MG63 (cell line): ENCODE results near the gene LMBR1L. TPM values are rescaled to one million over a fixed set of nuclear protein-coding genes. Genes with fewer than 3 reads are reported as not detected.
"Not testable (repeated sequence)": the region's sequence is repeated elsewhere in the genome, so short reads cannot be mapped to it uniquely, and the experiment has no call there.

Source experiments
- DNase-seq: peaks from one replicate; pipeline ENCODE4 v3.0.0-alpha.2; 2020
- H3K27me3 ChIP-seq: fragments of 250-450 bp; sonication (Bioruptor Pico); 2 replicates; pipeline ENCODE4 v1.5.1; 2020; ENCODE audit warnings: mild to moderate bottlenecking, moderate library complexity
- H3K36me3 ChIP-seq: fragments of 250-450 bp; sonication (Bioruptor Pico); 2 replicates; pipeline ENCODE4 v1.5.1; 2020; ENCODE audit warnings: mild to moderate bottlenecking, moderate library complexity
- H3K4me3 ChIP-seq: fragments of 250-450 bp; sonication (Bioruptor Pico); 2 replicates; pipeline ENCODE4 v1.5.1; 2020; ENCODE audit warnings: mild to moderate bottlenecking, moderate library complexity
- H3K9me3 ChIP-seq: fragments of 250-450 bp; sonication (Bioruptor Pico); 2 replicates; pipeline ENCODE4 v1.5.1; 2020; ENCODE audit warnings: mild to moderate bottlenecking, moderate library complexity
- total RNA-seq: library from RNA; depleted of rRNA; stranded (reverse); fragments of >200 nt; shearing (Covaris generic); gene quantifications from 2 replicates; pipeline ENCODE4 v1.2.3, GENCODE V29; 2014; ENCODE audit warnings: low replicate concordance

LMBR1L gene
- total RNA-seq, 1 experiment from 2014 or later: 28.4 TPM

DNA sequence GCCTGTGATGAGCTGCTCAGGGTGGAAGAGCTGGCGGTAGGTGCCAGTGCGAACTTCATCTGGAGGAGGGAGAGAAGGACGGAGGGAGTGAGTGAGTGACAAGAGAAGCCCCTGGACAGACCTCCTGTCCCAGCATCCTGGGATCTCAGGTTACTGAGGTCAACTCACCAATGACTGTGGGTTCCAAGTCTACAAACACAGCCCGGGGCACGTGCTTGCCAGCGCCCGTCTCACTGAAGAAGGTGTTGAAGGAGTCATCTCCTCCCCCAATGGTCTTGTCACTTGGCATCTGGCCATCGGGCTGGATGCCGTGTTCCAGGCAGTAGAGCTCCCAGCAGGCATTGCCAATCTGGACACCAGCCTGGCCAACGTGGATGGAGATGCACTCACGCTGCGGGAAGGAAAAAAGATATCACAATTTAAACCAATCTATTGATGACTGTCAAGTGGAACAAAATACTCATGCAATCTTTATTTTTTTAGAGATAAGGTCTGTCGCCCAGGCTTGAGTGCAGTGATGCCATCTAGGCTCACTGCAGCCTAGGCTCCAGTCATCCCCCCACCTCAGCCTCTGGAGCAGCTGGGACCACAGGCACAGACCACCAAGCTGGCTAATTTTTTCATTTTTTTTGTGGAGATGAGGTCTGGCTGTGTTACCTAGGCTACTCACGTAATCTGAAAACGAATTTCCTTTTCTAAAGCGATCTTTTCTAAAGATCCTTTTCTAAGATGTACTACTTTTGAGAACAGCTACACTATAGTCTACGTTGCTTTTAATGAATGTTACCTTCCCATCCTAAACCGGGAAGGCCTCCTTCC lies 18.9 kb upstream of the LMBR1L start:
- peak; percentile 18 for DNase-seq
- Histone ChIP-seq H3K9me3 (peaks cover 2% of the 10 kb centered on the region; the same call in 1 of the 2 replicates), H3K27me3 (no peaks in the 10 kb centered on the region), H3K36me3 (peaks cover 38% of the 10 kb centered on the region), H3K4me3 (peak overlapping the region; percentile 100)

- DNase-seq, H3K4me3 ChIP-seq, H3K9me3 ChIP-seq, H3K27me3 ChIP-seq: not testable (repeated sequence)
- peaks cover 38% of the 10 kb centered on the region for H3K36me3 ChIP-seq
Measured at GRCh38 chr12:49127971-49128370, 17.3 kb upstream of the LMBR1L start.

GRCh38 chr12:49126852-49127763 lies 16.5 kb upstream of the LMBR1L start:
- Histone ChIP-seq H3K9me3 (peaks cover 2% of the 10 kb centered on the region; the same call in 1 of the 2 replicates), H3K27me3 (no peaks in the 10 kb centered on the region), H3K36me3 (peaks cover 38% of the 10 kb centered on the region), H3K4me3 (no peak overlapping the region)
- no peak for DNase-seq

DNA sequence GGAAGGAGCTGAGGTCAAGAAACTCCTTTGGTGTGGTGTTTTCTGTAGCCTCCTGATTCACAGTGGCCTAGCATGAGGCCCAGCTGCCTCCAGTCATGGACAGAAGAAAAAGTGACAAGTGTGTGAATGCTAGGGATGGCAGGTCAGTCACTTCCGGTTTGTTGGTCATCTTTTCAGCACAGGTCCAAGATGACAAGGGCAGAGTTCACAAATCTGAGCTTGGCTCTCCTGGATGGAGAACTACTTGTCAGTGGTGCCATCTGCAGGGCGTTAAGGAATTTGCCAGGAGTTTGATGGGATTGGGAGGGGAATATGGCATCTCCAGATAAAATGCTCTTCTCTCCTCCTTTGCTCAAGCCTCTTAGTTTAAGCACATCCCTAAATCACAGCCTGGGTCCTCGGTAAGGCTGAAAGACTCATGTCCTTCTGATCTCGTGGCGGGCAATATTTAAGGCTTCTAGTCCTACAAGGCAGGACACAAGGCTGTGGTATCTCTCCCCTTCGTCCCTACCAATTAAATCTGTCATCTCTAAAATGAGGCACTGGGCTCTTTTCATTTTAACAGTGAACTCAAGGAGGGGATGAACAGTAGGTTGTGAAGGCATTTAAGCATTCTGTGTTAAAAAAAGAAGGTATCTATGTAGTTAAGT lies 10.5 kb upstream of the LMBR1L start:
- no peaks in the 10 kb centered on the region for H3K27me3 ChIP-seq
- H3K36me3 ChIP-seq: no peaks in the 10 kb centered on the region
- no peak overlapping the region for H3K4me3 ChIP-seq
- peak; percentile 47 for DNase-seq
- H3K9me3 ChIP-seq: no peaks in the 10 kb centered on the region

DNA sequence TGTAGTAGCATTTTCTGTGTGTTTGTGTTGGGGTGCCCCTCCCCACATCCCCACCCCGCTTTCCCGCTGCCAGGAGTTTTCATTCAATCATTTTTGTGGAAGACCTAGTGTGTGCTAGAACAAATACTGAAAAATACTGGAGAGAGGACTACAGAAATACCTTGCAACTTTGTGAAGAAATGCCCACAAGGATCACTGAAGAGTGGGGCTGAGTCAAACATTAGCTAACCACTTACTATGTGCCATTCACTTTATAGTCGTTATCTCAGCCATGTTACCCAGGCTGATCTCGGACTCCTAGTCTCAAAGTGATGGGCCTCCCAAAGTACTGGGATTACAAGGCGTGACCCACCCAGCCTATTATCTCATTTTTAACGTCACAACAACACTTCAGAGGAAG lies 559 bp upstream of the LMBR1L start:
- Histone ChIP-seq H3K36me3 (no peaks in the 10 kb centered on the region), H3K9me3 (no peaks in the 10 kb centered on the region), H3K4me3 (peak overlapping the region; percentile 88), H3K27me3 (no peaks in the 10 kb centered on the region)
- no peak for DNase-seq

DNA sequence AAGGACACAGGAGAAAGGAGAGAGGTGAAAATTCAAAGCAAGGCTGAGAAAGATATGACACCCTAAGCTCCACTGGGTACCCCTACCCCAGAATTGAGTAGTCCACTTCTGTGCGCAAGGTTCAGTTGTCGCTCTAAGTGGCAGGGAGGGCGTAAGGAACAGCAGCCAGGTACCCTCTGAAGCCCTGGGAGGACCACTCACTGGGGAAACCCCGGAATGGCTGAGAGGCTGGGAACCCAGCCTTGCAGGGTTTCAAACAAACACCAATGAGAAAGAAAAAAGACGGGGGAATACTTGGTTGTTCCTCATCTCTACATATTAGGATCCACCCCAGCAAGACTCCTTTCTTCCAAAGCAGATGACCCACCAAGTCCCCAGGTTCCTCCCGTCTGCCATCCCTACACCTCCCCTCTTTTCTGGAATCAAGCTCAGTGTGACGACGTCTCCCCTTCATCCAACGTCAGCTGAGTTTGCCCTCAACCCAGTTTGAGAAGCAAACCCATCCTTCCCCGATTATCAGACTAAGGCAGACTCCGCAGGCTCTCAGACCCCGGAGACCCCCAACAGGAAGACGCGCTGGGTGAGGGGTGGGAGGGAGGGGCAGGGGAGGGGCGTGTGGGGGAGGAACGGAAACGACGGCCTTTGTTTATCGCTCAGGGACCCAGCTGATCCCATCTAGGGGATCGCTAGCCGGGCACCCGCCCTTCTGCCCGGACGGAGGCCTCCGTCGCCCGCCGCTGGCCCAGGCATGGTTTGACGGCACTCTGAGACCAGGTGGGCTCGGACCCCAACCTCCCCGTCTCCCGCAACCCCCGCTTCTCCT lies 795 bp downstream of the LMBR1L start:
- DNase-seq: no peak
- Histone ChIP-seq H3K27me3 (no peaks in the 10 kb centered on the region), H3K9me3 (no peaks in the 10 kb centered on the region), H3K36me3 (no peaks in the 10 kb centered on the region), H3K4me3 (peak overlapping the region; percentile 88)

GRCh38 chr12:49108958-49109404 lies 1.7 kb downstream of the LMBR1L start:
- no peaks in the 10 kb centered on the region for H3K27me3 ChIP-seq
- no peaks in the 10 kb centered on the region; the same call in 1 of the 2 replicates for H3K36me3 ChIP-seq
- peak overlapping the region; percentile 88; the same call in 1 of the 2 replicates for H3K4me3 ChIP-seq
- no peaks in the 10 kb centered on the region for H3K9me3 ChIP-seq
- DNase-seq: no peak

GRCh38 chr12:49105504-49106084 lies 5.1 kb downstream of the LMBR1L start:
- DNase-seq: no peak
- peaks cover 2% of the 10 kb centered on the region for H3K36me3 ChIP-seq
- H3K4me3 ChIP-seq: no peak overlapping the region
- no peaks in the 10 kb centered on the region for H3K27me3 ChIP-seq
- no peaks in the 10 kb centered on the region for H3K9me3 ChIP-seq

GRCh38 chr12:49104822-49105221 lies 5.8 kb downstream of the LMBR1L start:
- H3K27me3 ChIP-seq: no peaks in the 10 kb centered on the region
- no peak overlapping the region for H3K4me3 ChIP-seq
- no peak for DNase-seq
- no peaks in the 10 kb centered on the region for H3K9me3 ChIP-seq
- peaks cover 6% of the 10 kb centered on the region for H3K36me3 ChIP-seq

GRCh38 chr12:49100380-49100779 lies 10.3 kb downstream of the LMBR1L start:
- peaks cover 9% of the 10 kb centered on the region for H3K36me3 ChIP-seq
- no peak for DNase-seq
- H3K4me3 ChIP-seq: no peak overlapping the region
- H3K27me3 ChIP-seq: no peaks in the 10 kb centered on the region
- no peaks in the 10 kb centered on the region for H3K9me3 ChIP-seq

DNA sequence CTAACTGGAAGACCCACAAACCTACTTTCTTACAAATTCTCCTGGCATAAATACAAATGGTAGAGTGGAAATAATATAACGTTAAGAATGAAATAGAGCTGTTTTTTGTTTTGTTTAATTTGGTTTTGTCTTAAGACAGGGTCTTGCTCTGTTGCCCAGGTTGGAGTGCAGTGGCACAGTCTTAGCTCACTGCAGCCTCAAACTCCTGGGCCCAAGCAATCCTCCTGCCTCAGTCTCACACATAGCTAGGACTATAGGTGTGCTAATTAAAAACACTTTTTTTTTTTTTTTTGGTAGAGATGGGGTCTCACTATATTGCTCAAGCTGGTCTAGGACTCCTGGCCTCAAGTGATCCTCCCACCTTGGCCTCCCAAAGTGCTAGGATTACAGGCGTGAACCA lies 11.9 kb downstream of the LMBR1L start:
- H3K36me3 ChIP-seq: peaks cover 9% of the 10 kb centered on the region
- no peak for DNase-seq
- no peaks in the 10 kb centered on the region for H3K9me3 ChIP-seq
- H3K4me3 ChIP-seq: no peak overlapping the region
- 0 out of 2 replicates have a peak, but pooled peaks cover under 1% of the 10 kb centered on the region for H3K27me3 ChIP-seq

DNA sequence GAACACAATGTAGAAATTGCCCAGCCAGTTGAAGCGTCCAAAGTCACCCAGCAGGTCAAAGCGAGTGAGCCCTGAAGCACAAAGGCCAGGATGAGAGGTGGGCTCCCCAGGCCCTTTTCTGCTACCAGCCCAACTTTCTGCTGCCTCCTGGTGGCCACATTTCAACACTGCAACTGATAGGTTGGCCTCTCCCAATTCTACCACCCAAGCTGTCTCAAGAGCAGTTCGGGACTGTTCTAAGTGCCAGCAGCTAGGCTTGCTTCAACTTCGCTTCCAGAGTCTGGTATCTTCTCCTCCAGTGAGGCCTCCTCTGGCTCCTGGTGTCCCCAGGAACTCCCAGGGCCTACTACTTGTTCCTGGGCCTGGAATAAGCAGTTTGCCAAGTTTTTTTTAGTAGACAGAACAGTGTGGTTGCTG lies 12.6 kb downstream of the LMBR1L start:
- Histone ChIP-seq H3K9me3 (no peaks in the 10 kb centered on the region), H3K4me3 (no peak overlapping the region), H3K36me3 (peaks cover 9% of the 10 kb centered on the region), H3K27me3 (0 out of 2 replicates have a peak, but pooled peaks cover 4% of the 10 kb centered on the region)
- DNase-seq: peak; percentile 25

GRCh38 chr12:49097381-49097780 lies 13.3 kb downstream of the LMBR1L start:
- H3K27me3 ChIP-seq: 0 out of 2 replicates have a peak, but pooled peaks cover 4% of the 10 kb centered on the region
- peaks cover 9% of the 10 kb centered on the region for H3K36me3 ChIP-seq
- H3K9me3 ChIP-seq: no peaks in the 10 kb centered on the region
- DNase-seq: no peak
- H3K4me3 ChIP-seq: no peak overlapping the region

GRCh38 chr12:49094975-49095365 lies 15.7 kb downstream of the LMBR1L start:
- no peak overlapping the region for H3K4me3 ChIP-seq
- H3K27me3 ChIP-seq: peaks cover 4% of the 10 kb centered on the region; the same call in 1 of the 2 replicates
- DNase-seq: no peak
- peaks cover 3% of the 10 kb centered on the region for H3K36me3 ChIP-seq
- no peaks in the 10 kb centered on the region for H3K9me3 ChIP-seq

DNA sequence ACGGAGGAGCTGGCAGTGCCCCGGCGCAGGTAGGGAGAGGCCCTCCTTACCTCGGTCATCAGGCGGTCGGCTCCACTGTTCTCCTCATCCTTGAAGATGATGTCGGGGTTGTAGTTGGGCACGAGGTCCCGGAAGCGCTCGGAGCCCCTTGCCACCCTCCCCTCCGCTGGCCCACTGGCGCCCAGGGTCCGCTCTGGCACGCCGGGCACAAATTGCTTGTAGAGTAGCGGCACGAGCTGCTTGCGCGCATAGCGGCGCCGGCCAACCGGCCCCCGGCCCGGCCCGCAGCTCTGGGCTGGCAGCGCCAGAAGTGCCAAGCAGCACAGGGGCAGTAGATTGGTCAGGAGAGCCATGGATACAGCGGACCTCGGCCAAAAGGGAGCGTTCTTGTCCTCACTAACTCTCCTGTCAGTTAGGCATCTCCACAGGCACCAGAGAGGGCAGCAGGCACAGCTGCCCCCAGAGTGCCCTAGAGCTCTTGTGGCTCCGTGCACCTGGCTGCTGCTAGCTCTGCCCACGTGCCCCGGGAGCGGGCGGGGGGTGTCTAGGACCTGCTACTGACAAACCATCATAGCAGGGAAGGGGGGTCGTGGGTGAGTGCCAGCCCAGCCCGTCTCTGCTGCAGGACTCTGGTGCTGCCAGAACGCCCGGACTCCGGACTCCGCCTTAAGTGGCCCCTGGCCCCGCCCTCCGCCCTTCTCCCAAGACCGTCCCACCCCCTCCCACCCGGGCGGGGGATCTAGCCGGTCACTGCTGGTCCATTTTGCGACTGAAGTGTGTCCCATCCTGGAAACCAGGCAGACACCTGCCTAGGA lies 16.3 kb downstream of the LMBR1L start, which contains the start of gene DHH:
DHH (minus strand) TSS at position 642 of the 815 bp plus-strand sequence; CDS start at position 353, 289 bp downstream.
- Histone ChIP-seq H3K36me3 (peaks cover 3% of the 10 kb centered on the region), H3K27me3 (peaks cover 8% of the 10 kb centered on the region), H3K9me3 (no peaks in the 10 kb centered on the region), H3K4me3 (no peak within 1 kb of the TSS)
- peak; percentile 43 for DNase-seq
